ENCODE data around the gene PDS5B. TPM values are rescaled to one million over a fixed set of nuclear protein-coding genes. Genes with fewer than 3 reads are reported as not detected.

The PDS5B gene
- total RNA-seq, 1 experiment from 2014 or later, result 26.5 TPM

- no TSS peak for BruUV-seq (replicated peaks)
- H3K27me3 ChIP-seq (ENCODE audit: insufficient read depth, low read length), result no peaks in the 10 kb centered on the region
- ChIA-PET POLR2A (no interaction called here), CTCF (no interaction called here), RAD21 (ENCODE audit: low non-redundant PET in 1 of 2, low total read pairs in 2 of 2, uncharacterized antibody in 2 of 2, unreplicated experiment in 2 of 2) (no interaction called here)
- no peak overlapping the region for H3K4me2 ChIP-seq (ENCODE audit: low read length)
- no peak overlapping the region for H3K4me3 ChIP-seq (replicated peaks in 1 of 2; ENCODE audit: low read depth in 1 of 2, low read length in 2 of 2)
- H3K79me2 ChIP-seq (ENCODE audit: insufficient read depth, low read length), result peaks cover 100% of the 10 kb centered on the region
- H4K20me1 ChIP-seq (ENCODE audit: insufficient read depth), result peaks cover 12% of the 10 kb centered on the region; the same call in 1 of the 2 replicates
- H3K36me3 ChIP-seq (ENCODE audit: control insufficient read depth in 1 of 2, insufficient read depth in 2 of 2, low read length in 2 of 2), result no peaks in the 10 kb centered on the region
- intact Hi-C loops (cut with micrococcal nuclease), result no loop called here
- H3K4me1 ChIP-seq (ENCODE audit: control insufficient read depth in 1 of 2, insufficient read depth in 2 of 2, low read length in 2 of 2), result no peaks in the 10 kb centered on the region
- no peak for ATAC-seq
- H3K9me3 ChIP-seq (ENCODE audit: control insufficient read depth in 1 of 2, insufficient read depth in 1 of 2, low read depth in 1 of 2, low read length in 2 of 2), result no peaks in the 10 kb centered on the region
- no peak overlapping the region for H2AFZ ChIP-seq (ENCODE audit: low read depth, low read length, poor library complexity, severe bottlenecking)
- H3K9me2 ChIP-seq (ENCODE audit: insufficient read depth), result no peaks in the 10 kb centered on the region
- no peak for DNase-seq (ENCODE audit: low read depth, low spot score)
- TF ChIP-seq ZFX (IDR thresholded peaks at IDR 0.05), result no peak
- TF ChIP-seq JUND (IDR thresholded peaks at IDR 0.05), result no peak
- TF ChIP-seq EZH2 (IDR thresholded peaks at IDR 0.05), result no peak
- TF ChIP-seq REST (IDR thresholded peaks at IDR 0.05; ENCODE audit: low read depth), result no peak
- no peak for TF ChIP-seq POLR2A (IDR thresholded peaks at IDR 0.05; ENCODE audit: borderline replicate concordance, extremely low read depth, insufficient read depth, insufficient read length)
- TF ChIP-seq CTCF (IDR thresholded peaks at IDR 0.05 in 2 of 3, conservative IDR thresholded peaks at IDR 0.05 in 1 of 3; ENCODE audit: borderline replicate concordance in 1 of 3, insufficient read depth in 1 of 3, low read depth in 2 of 3, low read length in 2 of 3), result no peak
- no peak for TF ChIP-seq CBX3 (IDR thresholded peaks at IDR 0.05; ENCODE audit: low read depth)
- TF ChIP-seq POLR2AphosphoS5 (IDR thresholded peaks at IDR 0.05; ENCODE audit: low read depth, low read length), result no peak
- TF ChIP-seq MAX (IDR thresholded peaks at IDR 0.05), result no peak
- no peak for TF ChIP-seq EGR1 (IDR thresholded peaks at IDR 0.05; ENCODE audit: low read depth)
- TF ChIP-seq TCF7L2 (IDR thresholded peaks at IDR 0.05; ENCODE audit: borderline replicate concordance, extremely low read depth, insufficient read depth, insufficient read length), result no peak
- TF ChIP-seq SP1 (IDR thresholded peaks at IDR 0.05; ENCODE audit: low read depth), result no peak
- TF ChIP-seq RAD21 (IDR thresholded peaks at IDR 0.05; ENCODE audit: low read depth), result no peak
- TF ChIP-seq SIN3A (IDR thresholded peaks at IDR 0.05; ENCODE audit: low read depth), result no peak
- no peak for TF ChIP-seq EZH2phosphoT487 (IDR thresholded peaks at IDR 0.05; ENCODE audit: borderline replicate concordance)
- no peak for TF ChIP-seq SRF (IDR thresholded peaks at IDR 0.05; ENCODE audit: low read depth)
- TF ChIP-seq ZBTB33 (IDR thresholded peaks at IDR 0.05; ENCODE audit: extremely low read depth, insufficient replicate concordance, low read length), result no peak
- H3K27ac ChIP-seq (ENCODE audit: low read depth, low read length), result no peak overlapping the region
- no peak overlapping the region for H3K9ac ChIP-seq (ENCODE audit: low read length)
Observed at GRCh38 chr13:32594157-32594738, 8.0 kb downstream of the PDS5B start.

Measured in HCT116 (cell line).